HepG2 (cell line): Measurements from ENCODE around the gene SHISA5. TPM values are rescaled to one million over a fixed set of nuclear protein-coding genes. Genes with fewer than 3 reads are reported as not detected.

ENCODE experiments used
- RBFOX2 ChIP-seq: fragments of 200-400 bp; formaldehyde crosslinking; IDR thresholded peaks from 2 replicates; pipeline ENCODE4 v1.6.1; 2017; ENCODE audit warnings: low read depth, mild to moderate bottlenecking, low read length
- ZC3H4 ChIP-seq: sonication (generic); formaldehyde crosslinking; IDR thresholded peaks from 2 replicates; pipeline ENCODE4 v1.4.0; 2020; ENCODE audit warnings: missing genetic modification reagents, borderline replicate concordance
- ZFAT ChIP-seq: sonication (generic); formaldehyde crosslinking; conservative IDR thresholded peaks from 2 replicates; pipeline ENCODE4 v1.8.1; 2023; ENCODE audit warnings: missing genetic modification reagents, inconsistent platforms
- ZNF274 ChIP-seq: sonication (generic); formaldehyde crosslinking; IDR thresholded peaks from 2 replicates; pipeline ENCODE4 v1.5.1; 2020; ENCODE audit warnings: mild to moderate bottlenecking, missing genetic modification reagents
- ZNF674 ChIP-seq: sonication (generic); formaldehyde crosslinking; IDR thresholded peaks from 2 replicates; pipeline ENCODE4 v1.5.0; 2020; ENCODE audit warnings: low read depth, mild to moderate bottlenecking, missing genetic modification reagents
- ZNF737 ChIP-seq: sonication (generic); formaldehyde crosslinking; IDR thresholded peaks from 2 replicates; pipeline ENCODE4 v1.5.0; 2020; ENCODE audit warnings: missing genetic modification reagents, mild to moderate bottlenecking, borderline replicate concordance
- polyA plus RNA-seq, 8 experiments: library from polyadenylated mRNA; depleted of rRNA in 3 of 8; stranded (reverse) in 7 of 8; unstranded in 1 of 8; fragments of >200 nt; fragmentation: Illumina TruSeq in 4 of 8; extraction: Trizol in 4 of 8; gene quantifications; 2 replicates each; pipeline versions ENCODE4 v1.2.1 to v1.2.3, GENCODE V29; 2011 to 2016; ENCODE audit warnings: low read depth in 4 of 8, missing spikeins in 1 of 8, mixed read lengths in 1 of 8; ENCODE audit not compliant: insufficient read depth in 1 of 8
- total RNA-seq, 5 experiments: library from RNA; depleted of rRNA; stranded (reverse); fragments of >200 nt; fragmentation: Illumina TruSeq; extraction: Trizol; gene quantifications; 2 replicates each; pipeline ENCODE4 v1.2.3, GENCODE V29; 2016; ENCODE audit warnings: low read depth in 1 of 5
- TF ChIP-seq, protein P1 (sequence below): IDR thresholded peaks from 2 replicates; pipeline ENCODE4 v1.6.1; 2016
- TF ChIP-seq, protein P2 (sequence below): sonication (generic); formaldehyde crosslinking; IDR thresholded peaks from 2 replicates; pipeline ENCODE4 v1.4.0; 2020; ENCODE audit warnings: missing genetic modification reagents

The SHISA5 gene
- total and polyA plus RNA-seq, 2 of the 13 experiments (the other 11 are each of a cell fraction or from before 2014, with no cell fraction given) = 75.8 to 91.4 TPM

DNA sequence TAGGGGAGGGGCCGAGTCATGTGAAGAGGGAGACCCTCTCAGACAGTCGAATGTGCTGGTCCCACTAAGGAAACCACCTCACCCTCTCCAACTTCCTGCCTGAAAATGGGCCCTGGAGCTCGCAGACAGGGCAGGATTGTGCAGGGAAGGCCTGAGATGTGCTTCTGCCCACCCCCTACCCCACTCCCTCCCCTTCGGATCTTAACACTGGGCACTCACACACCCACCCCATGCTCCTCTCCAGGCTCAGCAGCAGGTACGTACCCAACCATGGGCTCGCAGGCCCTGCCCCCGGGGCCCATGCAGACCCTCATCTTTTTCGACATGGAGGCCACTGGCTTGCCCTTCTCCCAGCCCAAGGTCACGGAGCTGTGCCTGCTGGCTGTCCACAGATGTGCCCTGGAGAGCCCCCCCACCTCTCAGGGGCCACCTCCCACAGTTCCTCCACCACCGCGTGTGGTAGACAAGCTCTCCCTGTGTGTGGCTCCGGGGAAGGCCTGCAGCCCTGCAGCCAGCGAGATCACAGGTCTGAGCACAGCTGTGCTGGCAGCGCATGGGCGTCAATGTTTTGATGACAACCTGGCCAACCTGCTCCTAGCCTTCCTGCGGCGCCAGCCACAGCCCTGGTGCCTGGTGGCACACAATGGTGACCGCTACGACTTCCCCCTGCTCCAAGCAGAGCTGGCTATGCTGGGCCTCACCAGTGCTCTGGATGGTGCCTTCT lies 37.4 kb downstream of the SHISA5 start (continued):
- no peak for TF ChIP-seq ZNF674
- peak; percentile 46; the same call in 1 of the 2 replicates for TF ChIP-seq ZNF274 (CRISPR knock-in tag)
- TF ChIP-seq, protein P1, sequence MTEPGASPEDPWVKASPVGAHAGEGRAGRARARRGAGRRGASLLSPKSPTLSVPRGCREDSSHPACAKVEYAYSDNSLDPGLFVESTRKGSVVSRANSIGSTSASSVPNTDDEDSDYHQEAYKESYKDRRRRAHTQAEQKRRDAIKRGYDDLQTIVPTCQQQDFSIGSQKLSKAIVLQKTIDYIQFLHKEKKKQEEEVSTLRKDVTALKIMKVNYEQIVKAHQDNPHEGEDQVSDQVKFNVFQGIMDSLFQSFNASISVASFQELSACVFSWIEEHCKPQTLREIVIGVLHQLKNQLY (CRISPR knock-in tag) = no peak
- TF ChIP-seq ZFAT (CRISPR knock-in tag) = no peak
- TF ChIP-seq ZC3H4 = no peak
- TF ChIP-seq RBFOX2 = 0 out of 2 replicates have a peak, but pooled peaks have one; percentile 13
- TF ChIP-seq ZNF737 (CRISPR knock-in tag) = no peak
- TF ChIP-seq, protein P2, sequence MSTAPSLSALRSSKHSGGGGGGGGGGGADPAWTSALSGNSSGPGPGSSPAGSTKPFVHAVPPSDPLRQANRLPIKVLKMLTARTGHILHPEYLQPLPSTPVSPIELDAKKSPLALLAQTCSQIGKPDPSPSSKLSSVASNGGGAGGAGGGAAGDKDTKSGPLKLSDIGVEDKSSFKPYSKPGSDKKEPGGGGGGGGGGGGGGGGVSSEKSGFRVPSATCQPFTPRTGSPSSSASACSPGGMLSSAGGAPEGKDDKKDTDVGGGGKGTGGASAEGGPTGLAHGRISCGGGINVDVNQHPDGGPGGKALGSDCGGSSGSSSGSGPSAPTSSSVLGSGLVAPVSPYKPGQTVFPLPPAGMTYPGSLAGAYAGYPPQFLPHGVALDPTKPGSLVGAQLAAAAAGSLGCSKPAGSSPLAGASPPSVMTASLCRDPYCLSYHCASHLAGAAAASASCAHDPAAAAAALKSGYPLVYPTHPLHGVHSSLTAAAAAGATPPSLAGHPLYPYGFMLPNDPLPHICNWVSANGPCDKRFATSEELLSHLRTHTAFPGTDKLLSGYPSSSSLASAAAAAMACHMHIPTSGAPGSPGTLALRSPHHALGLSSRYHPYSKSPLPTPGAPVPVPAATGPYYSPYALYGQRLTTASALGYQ (CRISPR knock-in tag) = no peak
